ENCODE measurements around the gene TCEA2.
A peak's percentile ranks its signal among the peaks of the same experiment; 100 is the strongest.

The TCEA2 gene

GRCh38 chr20:64058536-64058935, 4.5 kb upstream of the TCEA2 start:
- Histone ChIP-seq H3K9me3 (ENCODE audit: insufficient read depth, low read depth, low read length) (no peaks in the 10 kb centered on the region), H2AFZ (ENCODE audit: low read length) (no peak overlapping the region), H3K4me3 (ENCODE audit: low read length, poor library complexity, severe bottlenecking) (no peak overlapping the region), H3K4me2 (ENCODE audit: low read depth, low read length, poor library complexity, severe bottlenecking) (no peak overlapping the region), H3K79me2 (ENCODE audit: insufficient read depth, low read length) (peaks cover 5% of the 10 kb centered on the region; the same call in 1 of the 2 replicates), H3K4me1 (ENCODE audit: insufficient read depth, low read length, poor library complexity, severe bottlenecking) (peaks cover 21% of the 10 kb centered on the region), H3K36me3 (ENCODE audit: insufficient read depth, low read length) (no peaks in the 10 kb centered on the region), H3K27me3 (ENCODE audit: insufficient read depth, low read length, poor library complexity, severe bottlenecking) (no peaks in the 10 kb centered on the region), H3F3A (ENCODE audit: low read depth) (no peaks in the 10 kb centered on the region), H3K9me2 (replicated peaks; ENCODE audit: low read depth, low read length) (no peaks in the 10 kb centered on the region), H3K9ac (ENCODE audit: low read depth, low read length, poor library complexity, severe bottlenecking) (no peak overlapping the region), H4K20me1 (ENCODE audit: insufficient read depth, low read length, poor library complexity, severe bottlenecking) (no peaks in the 10 kb centered on the region)
- TF ChIP-seq EZH2phosphoT487 (IDR thresholded peaks at IDR 0.05; ENCODE audit: borderline replicate concordance) = no peak
- TF ChIP-seq CTCF (conservative IDR thresholded peaks at IDR 0.05; ENCODE audit: low read length) = no peak

GRCh38 chr20:64062276-64062595, 762 bp upstream of the TCEA2 start:
- Histone ChIP-seq H3K79me2 (ENCODE audit: insufficient read depth, low read length) (peaks cover 15% of the 10 kb centered on the region; the same call in 1 of the 2 replicates), H3K4me2 (ENCODE audit: low read depth, low read length, poor library complexity, severe bottlenecking) (peak overlapping the region; percentile 83), H3K9me3 (ENCODE audit: insufficient read depth, low read depth, low read length) (no peaks in the 10 kb centered on the region), H3K27me3 (ENCODE audit: insufficient read depth, low read length, poor library complexity, severe bottlenecking) (no peaks in the 10 kb centered on the region), H3K9ac (ENCODE audit: low read depth, low read length, poor library complexity, severe bottlenecking) (peak overlapping the region; percentile 80), H2AFZ (ENCODE audit: low read length) (peak overlapping the region; percentile 91; the same call in 1 of the 2 replicates), H3F3A (ENCODE audit: low read depth) (no peaks in the 10 kb centered on the region), H3K4me3 (ENCODE audit: low read length, poor library complexity, severe bottlenecking) (peak overlapping the region; percentile 95), H3K9me2 (replicated peaks; ENCODE audit: low read depth, low read length) (no peaks in the 10 kb centered on the region), H4K20me1 (ENCODE audit: insufficient read depth, low read length, poor library complexity, severe bottlenecking) (no peaks in the 10 kb centered on the region), H3K4me1 (ENCODE audit: insufficient read depth, low read length, poor library complexity, severe bottlenecking) (peaks cover 45% of the 10 kb centered on the region), H3K36me3 (ENCODE audit: insufficient read depth, low read length) (no peaks in the 10 kb centered on the region)
- TF ChIP-seq CTCF (conservative IDR thresholded peaks at IDR 0.05; ENCODE audit: low read length) (no peak), EZH2phosphoT487 (IDR thresholded peaks at IDR 0.05; ENCODE audit: borderline replicate concordance) (no peak)

GRCh38 chr20:64063389-64064144, 569 bp downstream of the TCEA2 start:
- H4K20me1 ChIP-seq (ENCODE audit: insufficient read depth, low read length, poor library complexity, severe bottlenecking) = no peaks in the 10 kb centered on the region
- H3K4me1 ChIP-seq (ENCODE audit: insufficient read depth, low read length, poor library complexity, severe bottlenecking) = peaks cover 51% of the 10 kb centered on the region
- H3K9me2 ChIP-seq (replicated peaks; ENCODE audit: low read depth, low read length) = no peaks in the 10 kb centered on the region
- H3K4me2 ChIP-seq (ENCODE audit: low read depth, low read length, poor library complexity, severe bottlenecking) = peak overlapping the region; percentile 83
- H3K79me2 ChIP-seq (ENCODE audit: insufficient read depth, low read length) = peaks cover 15% of the 10 kb centered on the region; the same call in 1 of the 2 replicates
- H3F3A ChIP-seq (ENCODE audit: low read depth) = no peaks in the 10 kb centered on the region
- H3K27me3 ChIP-seq (ENCODE audit: insufficient read depth, low read length, poor library complexity, severe bottlenecking) = no peaks in the 10 kb centered on the region
- no peaks in the 10 kb centered on the region for H3K9me3 ChIP-seq (ENCODE audit: insufficient read depth, low read depth, low read length)
- peak overlapping the region; percentile 95 for H3K4me3 ChIP-seq (ENCODE audit: low read length, poor library complexity, severe bottlenecking)
- TF ChIP-seq EZH2phosphoT487 (IDR thresholded peaks at IDR 0.05; ENCODE audit: borderline replicate concordance) (no peak), CTCF (conservative IDR thresholded peaks at IDR 0.05; ENCODE audit: low read length) (no peak)
- H3K36me3 ChIP-seq (ENCODE audit: insufficient read depth, low read length) = no peaks in the 10 kb centered on the region
- H3K9ac ChIP-seq (ENCODE audit: low read depth, low read length, poor library complexity, severe bottlenecking) = peak overlapping the region; percentile 94
- peak overlapping the region; percentile 91 for H2AFZ ChIP-seq (ENCODE audit: low read length)
